ENCODE data around the gene RARG.

Gene RARG

DNA sequence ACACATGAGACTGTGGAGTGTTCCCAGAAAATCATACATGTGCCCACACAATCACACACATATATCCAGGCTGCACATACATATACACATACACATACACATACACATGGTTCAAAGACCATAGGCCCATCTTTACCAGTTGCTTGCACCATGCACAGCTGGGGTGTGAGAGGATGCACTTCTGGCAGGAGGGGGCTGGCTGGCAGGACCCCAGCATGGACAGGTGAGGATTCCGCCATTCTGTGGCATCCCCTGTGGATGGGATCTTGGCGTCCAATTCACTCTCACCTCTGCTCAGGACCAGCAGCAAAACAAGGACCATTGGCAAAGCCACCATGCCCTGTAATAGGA lies 31.9 kb downstream of the RARG start:
- DNase-seq (ENCODE audit: insufficient read length, low spot score) = no peak
- no peak for FAIRE-seq
- TF ChIP-seq, protein P1, sequence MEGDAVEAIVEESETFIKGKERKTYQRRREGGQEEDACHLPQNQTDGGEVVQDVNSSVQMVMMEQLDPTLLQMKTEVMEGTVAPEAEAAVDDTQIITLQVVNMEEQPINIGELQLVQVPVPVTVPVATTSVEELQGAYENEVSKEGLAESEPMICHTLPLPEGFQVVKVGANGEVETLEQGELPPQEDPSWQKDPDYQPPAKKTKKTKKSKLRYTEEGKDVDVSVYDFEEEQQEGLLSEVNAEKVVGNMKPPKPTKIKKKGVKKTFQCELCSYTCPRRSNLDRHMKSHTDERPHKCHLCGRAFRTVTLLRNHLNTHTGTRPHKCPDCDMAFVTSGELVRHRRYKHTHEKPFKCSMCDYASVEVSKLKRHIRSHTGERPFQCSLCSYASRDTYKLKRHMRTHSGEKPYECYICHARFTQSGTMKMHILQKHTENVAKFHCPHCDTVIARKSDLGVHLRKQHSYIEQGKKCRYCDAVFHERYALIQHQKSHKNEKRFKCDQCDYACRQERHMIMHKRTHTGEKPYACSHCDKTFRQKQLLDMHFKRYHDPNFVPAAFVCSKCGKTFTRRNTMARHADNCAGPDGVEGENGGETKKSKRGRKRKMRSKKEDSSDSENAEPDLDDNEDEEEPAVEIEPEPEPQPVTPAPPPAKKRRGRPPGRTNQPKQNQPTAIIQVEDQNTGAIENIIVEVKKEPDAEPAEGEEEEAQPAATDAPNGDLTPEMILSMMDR (IDR thresholded peaks at IDR 0.05; ENCODE audit: insufficient read depth, missing control alignments) = no peak

DNA sequence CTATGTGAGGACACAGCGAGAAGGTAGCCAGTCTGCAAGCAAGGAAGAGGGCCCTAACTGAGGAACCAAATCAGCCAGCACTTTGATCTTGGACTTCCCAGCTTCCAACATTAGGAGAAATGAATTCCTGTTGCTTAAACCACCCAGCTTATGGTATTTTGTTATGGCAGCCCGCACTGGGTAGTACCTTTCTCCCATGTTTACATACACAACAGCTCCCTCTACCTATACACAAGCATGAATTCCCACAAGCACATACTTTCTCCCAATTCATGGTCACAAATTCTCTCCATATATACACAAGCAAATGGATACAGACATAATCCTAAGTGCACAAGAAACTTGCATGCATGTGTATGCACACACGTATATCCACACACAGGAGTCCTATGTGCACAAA lies 32.3 kb downstream of the RARG start:
- DNase-seq (ENCODE audit: insufficient read length, low spot score) (no peak), FAIRE-seq (no peak)
- TF ChIP-seq, protein P1 (IDR thresholded peaks at IDR 0.05; ENCODE audit: insufficient read depth, missing control alignments) = no peak

DNA sequence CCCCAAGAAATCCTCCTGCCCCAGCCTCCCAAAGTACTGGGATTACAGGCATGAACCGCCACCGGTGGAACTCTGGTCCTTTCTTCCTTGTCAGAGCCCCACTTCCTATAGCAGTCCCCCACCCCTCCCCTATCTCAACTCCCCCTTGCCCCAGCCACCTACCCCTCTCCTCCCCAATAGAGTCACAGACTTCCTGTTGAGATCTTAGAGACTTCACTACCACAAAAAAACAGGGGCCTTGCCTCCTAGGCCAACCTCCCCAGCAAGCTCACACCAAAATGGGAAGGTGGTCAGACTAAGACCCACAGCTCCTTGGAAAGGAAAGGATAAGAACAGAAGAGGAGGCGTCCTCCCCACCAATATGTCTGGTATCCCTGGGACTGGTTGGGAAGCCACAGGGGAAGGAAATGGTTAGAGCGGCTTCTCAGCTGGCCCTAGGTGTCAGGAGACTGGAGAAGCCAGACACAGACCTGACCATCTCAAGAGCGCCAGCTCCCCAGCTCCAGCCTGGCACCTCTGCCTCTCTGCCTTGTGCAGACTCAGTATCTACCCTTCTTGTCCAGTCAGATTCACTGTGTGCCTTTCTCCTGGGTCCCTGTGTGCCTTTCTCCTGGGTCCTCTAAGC lies 33.4 kb downstream of the RARG start:
- TF ChIP-seq, protein P1 (IDR thresholded peaks at IDR 0.05; ENCODE audit: insufficient read depth, missing control alignments) = no peak
- DNase-seq (ENCODE audit: insufficient read length, low spot score) (no peak), FAIRE-seq (no peak)

DNA sequence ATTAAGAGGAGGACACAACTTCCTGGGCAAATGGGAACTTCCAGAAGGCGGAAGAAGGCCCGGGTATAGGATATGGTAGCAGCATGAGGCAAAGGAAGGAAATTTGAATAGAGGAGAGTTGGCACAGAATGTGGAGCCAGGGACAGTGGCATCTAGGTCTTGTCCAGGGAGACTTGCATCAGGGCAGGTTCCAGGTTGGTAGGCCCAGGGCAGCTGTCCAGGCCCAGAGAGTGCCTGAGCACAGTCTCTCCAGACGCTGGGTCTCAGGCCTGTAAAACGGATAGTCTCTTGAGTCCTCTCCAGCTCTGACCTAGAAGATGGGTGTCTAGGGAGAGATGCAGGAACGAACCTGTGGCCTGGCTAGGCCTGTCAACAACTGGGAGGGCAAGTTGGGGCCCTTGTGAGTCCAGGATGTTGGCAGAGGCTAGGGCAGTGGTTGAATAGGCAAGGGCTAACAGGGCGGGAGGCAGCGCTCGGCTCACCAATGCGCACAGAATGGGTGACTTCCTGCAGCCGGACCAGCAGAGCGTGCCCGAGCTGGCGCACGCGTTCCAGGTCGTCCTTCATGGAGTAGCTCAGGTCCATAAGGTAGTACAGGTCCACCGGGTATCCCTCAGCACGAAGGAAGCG lies 34.9 kb downstream of the RARG start:
- DNase-seq (ENCODE audit: insufficient read length, low spot score) (no peak), FAIRE-seq (no peak)
- TF ChIP-seq, protein P1 (IDR thresholded peaks at IDR 0.05; ENCODE audit: insufficient read depth, missing control alignments) = no peak

DNA sequence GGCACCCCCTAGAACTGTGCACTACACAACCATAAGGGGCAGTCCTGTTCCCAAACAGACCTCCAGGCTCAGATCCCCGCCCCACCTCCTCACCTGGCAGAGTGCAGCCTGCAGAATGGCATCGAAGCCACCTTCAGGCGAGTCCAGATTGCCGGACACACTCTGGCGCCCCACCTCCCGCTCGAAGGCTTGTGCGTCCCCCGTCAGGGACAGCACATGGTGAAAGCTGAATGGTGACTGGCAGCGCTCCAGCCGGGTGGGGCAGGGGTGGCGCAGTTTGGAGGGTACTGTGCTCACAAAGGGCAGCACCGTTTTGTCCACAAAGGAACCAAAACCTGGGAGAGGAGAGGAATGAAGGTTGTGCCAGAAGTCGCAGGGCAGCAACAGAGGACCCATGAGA lies 35.5 kb downstream of the RARG start:
- no peak for FAIRE-seq
- no peak for DNase-seq (ENCODE audit: insufficient read length, low spot score)
- TF ChIP-seq, protein P1 (IDR thresholded peaks at IDR 0.05; ENCODE audit: insufficient read depth, missing control alignments) = no peak

DNA sequence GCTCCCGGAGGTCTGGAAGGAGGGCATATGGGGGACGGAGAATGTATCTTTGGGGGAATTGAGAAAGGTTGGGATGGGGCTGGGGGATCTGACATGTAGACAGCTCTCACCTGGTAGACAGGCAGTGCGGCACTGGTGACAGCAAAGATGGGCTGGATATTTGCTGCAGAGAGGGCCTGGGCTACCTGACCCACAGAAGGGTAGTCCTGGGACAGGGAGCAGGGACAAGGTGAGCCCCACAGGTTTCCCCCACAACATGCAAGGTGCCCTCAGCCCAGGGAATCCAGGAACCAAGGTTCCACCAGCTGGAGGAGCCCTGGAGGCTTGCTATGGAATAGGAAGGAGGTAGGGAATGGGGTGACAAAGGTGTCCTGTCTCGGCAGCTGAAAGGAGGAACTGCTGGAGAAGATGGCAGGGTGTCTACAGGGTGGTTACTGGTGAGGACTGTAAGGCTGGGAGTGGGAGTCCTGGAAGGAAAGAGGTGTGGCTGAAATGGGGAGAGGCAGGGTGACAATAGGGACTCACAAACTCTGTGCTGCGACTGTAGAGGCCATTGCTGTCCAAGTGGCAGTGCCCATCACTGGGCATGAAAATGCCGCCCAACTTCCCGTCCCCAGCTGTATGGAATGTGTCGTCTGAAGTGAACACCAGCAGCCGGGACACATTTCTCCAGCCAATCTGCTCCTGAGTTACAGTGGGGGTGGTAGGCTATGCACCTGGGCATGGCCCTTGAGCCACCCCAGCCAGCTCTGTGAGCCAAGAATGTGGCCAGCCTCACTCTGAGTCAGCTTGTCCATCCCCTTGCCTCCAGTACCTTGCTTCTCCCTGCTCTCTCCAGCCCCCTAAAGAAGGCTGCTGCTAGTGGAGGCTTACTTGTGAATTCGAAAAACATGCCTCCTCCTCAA lies 36.2 kb downstream of the RARG start:
- FAIRE-seq = no peak
- DNase-seq (ENCODE audit: insufficient read length, low spot score) = no peak
- TF ChIP-seq, protein P1 (IDR thresholded peaks at IDR 0.05; ENCODE audit: insufficient read depth, missing control alignments) = no peak

Data from D721Med (cell line).